GM12891 (cell line): ENCODE measurements around the gene PTH2.

Source experiments
- DNase-seq: peaks from one replicate; pipeline ENCODE4 v3.0.0; 2011; ENCODE audit warnings: low spot score; ENCODE audit not compliant: insufficient read length
- FAIRE-seq: peaks from 2 replicates; lab custom pipeline; 2011; peaks lifted over from hg19 to GRCh38; lab: Jason Lieb, UNC
- PAX5 ChIP-seq: IDR thresholded peaks from 2 replicates; pipeline ENCODE4 v1.6.1; 2011; ENCODE audit warnings: low read length, moderate library complexity, mild to moderate bottlenecking; ENCODE audit not compliant: insufficient read depth, severe bottlenecking
- POLR2A ChIP-seq: IDR thresholded peaks from 2 replicates; pipeline ENCODE4 v1.6.1; 2011; ENCODE audit warnings: low read depth, low read length, control low read depth
- POLR2AphosphoS5 ChIP-seq: IDR thresholded peaks from 2 replicates; pipeline ENCODE4 v1.6.1; 2011; ENCODE audit warnings: low read depth, low read length, control low read depth
- POU2F2 ChIP-seq: IDR thresholded peaks from 2 replicates; pipeline ENCODE4 v1.6.1; 2011; ENCODE audit warnings: low read depth, mild to moderate bottlenecking, control low read depth, low read length, moderate library complexity
- SPI1 ChIP-seq: IDR thresholded peaks from 2 replicates; pipeline ENCODE4 v1.6.1; 2011; ENCODE audit warnings: low read depth, low read length, control low read depth
- TAF1 ChIP-seq: IDR thresholded peaks from 2 replicates; pipeline ENCODE4 v1.6.1; 2011; ENCODE audit warnings: low read depth, low read length, control low read depth

Gene PTH2

GRCh38 chr19:49431330-49431749, 8.1 kb upstream of the PTH2 start:
- FAIRE-seq, result no peak
- TF ChIP-seq POU2F2 (no peak), POLR2AphosphoS5 (no peak), PAX5 (no peak), POLR2A (no peak), SPI1 (no peak)
- DNase-seq, result no peak

- TF ChIP-seq POLR2A, result no peak
- DNase-seq (no peak), FAIRE-seq (peak; percentile 80)
Observed at GRCh38 chr19:49430678-49431329, 7.6 kb upstream of the PTH2 start.

GRCh38 chr19:49430172-49430677, 7.0 kb upstream of the PTH2 start:
- TF ChIP-seq POLR2AphosphoS5, result no peak
- no peak for TF ChIP-seq POU2F2
- TF ChIP-seq TAF1, result no peak
- TF ChIP-seq PAX5, result no peak
- no peak for TF ChIP-seq POLR2A
- TF ChIP-seq SPI1, result no peak
- FAIRE-seq, result no peak
- no peak for DNase-seq

GRCh38 chr19:49428547-49429451, 5.6 kb upstream of the PTH2 start:
- no peak for TF ChIP-seq POLR2AphosphoS5
- no peak for TF ChIP-seq TAF1
- no peak for TF ChIP-seq SPI1
- no peak for TF ChIP-seq POU2F2
- no peak for TF ChIP-seq PAX5
- TF ChIP-seq POLR2A, result no peak
- no peak for FAIRE-seq
- no peak for DNase-seq

GRCh38 chr19:49427855-49428546, 4.8 kb upstream of the PTH2 start:
- TF ChIP-seq POLR2A (no peak), PAX5 (no peak), SPI1 (no peak), POLR2AphosphoS5 (no peak), TAF1 (no peak), POU2F2 (no peak)
- no peak for DNase-seq
- FAIRE-seq, result peak; percentile 83

- FAIRE-seq, result no peak
- TF ChIP-seq POLR2AphosphoS5 (no peak), POLR2A (no peak)
Observed at GRCh38 chr19:49427339-49427738, 4.1 kb upstream of the PTH2 start.

GRCh38 chr19:49425922-49426592, 2.8 kb upstream of the PTH2 start:
- FAIRE-seq (no peak), DNase-seq (no peak)
- TF ChIP-seq SPI1 (no peak), TAF1 (no peak), POLR2AphosphoS5 (no peak), POU2F2 (no peak)

More at GRCh38 chr19:49427339-49427738, 4.1 kb upstream of the PTH2 start:
- DNase-seq, result no peak

- no peak for TF ChIP-seq POU2F2
- no peak for TF ChIP-seq POLR2A
- TF ChIP-seq PAX5, result no peak
- TF ChIP-seq TAF1, result no peak
- TF ChIP-seq SPI1, result no peak
- no peak for TF ChIP-seq POLR2AphosphoS5
- no peak for FAIRE-seq
- no peak for DNase-seq
Observed at GRCh38 chr19:49425178-49425577, 1.9 kb upstream of the PTH2 start, which contains the start of gene GFY. Gene GFY (plus strand): TSS chr19:49425388. CDS start chr19:49426431, 1,043 bp downstream.

GRCh38 chr19:49423985-49424303, 703 bp upstream of the PTH2 start:
- no peak for DNase-seq
- no peak for FAIRE-seq
- TF ChIP-seq POLR2AphosphoS5 (no peak), POLR2A (no peak), POU2F2 (no peak), TAF1 (no peak), SPI1 (no peak), PAX5 (no peak)
